SIG-M5 (cell line): ENCODE measurements around the gene PCSK2.

Experiments
- DNase-seq: peaks from one replicate; lab custom pipeline; 2025; lab: John Stamatoyannopoulos, UW

The PCSK2 gene

DNA sequence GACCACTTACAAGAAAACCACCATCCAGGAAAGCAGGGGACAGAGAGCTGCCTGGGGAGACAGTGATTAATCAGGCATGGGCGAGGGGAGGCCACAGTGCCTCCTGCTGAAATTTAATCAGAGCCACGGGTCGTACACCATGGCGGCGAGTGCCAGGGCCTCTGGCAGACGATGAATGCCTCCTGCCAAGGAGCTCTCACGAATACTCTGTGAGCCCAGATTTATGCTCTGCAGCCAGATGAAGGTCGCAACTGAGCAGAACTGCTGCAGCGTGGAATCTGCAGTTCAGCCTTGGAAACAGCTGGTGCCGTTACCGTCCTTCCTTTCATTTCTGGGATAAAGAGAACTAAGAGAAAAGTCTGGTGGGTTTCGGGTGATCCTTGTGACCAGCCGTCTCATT is 218.7 kb downstream of the PCSK2 start:
- DNase-seq, result no peak

DNA sequence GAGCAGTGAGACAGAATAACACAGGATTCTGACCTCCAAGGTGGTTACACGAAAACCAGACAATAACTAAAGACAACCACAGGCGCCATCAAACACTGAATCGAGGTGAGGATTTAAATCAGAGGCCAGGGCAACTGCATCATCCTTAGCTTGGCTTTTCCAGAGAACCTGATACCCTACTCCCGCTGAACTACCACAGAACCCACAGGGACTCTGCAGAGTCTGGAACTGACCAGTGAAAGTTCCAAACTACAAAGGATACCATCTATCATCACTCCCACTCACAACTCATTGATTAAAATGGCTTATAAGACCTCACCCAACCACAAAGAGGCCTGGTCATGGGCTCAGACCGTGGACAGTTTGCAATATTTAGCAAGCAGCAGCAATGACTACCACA is 219.3 kb downstream of the PCSK2 start:
- DNase-seq, result no peak

DNA sequence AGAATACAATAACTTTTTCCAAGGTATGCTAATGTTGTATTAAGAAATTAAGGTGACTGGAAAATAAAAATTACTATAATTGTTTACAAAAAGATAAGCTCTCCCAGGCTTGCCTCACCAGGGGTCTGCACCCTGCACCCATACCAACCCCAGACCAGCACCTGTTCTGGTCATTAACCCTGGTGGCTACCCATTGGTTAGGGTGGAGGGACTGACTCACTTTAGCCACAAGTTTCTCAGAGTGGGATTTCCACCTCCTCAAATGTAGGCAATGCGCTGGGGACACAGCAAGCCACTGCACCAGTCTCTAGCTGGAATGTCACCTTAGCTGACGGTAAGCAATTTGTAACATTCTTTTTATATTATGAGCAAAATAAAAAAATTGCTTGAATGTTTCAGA is 221.2 kb downstream of the PCSK2 start:
- no peak for DNase-seq

DNA sequence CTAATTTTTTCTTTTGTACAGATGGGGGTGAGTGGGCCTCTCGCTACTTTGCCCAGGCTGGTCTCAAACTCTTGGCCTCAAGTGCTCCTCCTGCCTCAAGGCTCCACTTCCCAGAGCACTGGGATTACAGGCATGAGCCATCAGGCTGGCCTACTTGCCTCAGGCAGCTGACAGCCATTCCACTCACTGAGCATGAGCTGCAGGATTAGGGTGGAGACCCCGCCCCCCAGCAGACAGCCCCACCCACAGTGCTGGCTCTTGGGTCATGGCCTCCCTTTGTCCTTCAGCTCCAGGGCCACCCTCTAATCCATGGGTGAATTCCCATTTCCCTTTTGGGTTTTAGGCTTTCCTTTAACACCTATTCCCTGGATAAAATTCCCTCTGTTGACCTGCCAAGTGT is 222.2 kb downstream of the PCSK2 start:
- no peak for DNase-seq

DNA sequence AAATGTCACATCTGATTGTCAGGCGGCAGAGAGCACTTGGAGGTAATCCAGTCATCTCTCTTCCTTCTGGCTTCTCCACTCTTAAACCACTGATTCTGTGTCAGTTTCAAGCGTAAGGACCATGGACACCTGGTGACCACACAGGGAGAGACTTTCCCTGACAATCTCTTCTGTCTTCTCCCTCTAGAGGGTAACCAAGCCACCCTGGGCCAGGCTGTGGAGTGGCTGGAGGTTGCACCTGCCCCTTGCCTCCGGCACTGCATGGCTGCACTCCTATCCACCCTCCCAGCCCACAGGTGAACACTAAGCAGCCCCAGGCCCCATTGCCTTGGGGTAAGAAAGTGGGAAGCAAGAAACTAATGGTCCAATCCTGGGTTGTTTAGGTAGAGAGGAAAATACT is 225.6 kb downstream of the PCSK2 start:
- DNase-seq, result no peak

DNA sequence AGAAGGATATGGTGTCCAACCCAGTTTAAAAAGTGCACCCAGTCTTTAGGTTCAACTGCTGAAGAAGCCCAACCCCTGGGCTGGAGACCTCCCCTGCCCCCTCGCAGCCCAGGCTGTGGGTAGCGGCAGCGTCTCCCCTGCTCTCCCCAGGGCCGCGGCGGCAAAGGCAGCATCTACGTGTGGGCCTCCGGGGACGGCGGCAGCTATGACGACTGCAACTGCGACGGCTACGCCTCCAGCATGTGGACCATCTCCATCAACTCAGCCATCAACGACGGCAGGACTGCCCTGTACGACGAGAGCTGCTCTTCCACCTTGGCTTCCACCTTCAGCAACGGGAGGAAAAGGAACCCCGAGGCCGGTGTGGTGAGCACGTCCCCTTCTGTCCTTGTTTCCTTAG is 226.8 kb downstream of the PCSK2 start:
- no peak for DNase-seq

DNA sequence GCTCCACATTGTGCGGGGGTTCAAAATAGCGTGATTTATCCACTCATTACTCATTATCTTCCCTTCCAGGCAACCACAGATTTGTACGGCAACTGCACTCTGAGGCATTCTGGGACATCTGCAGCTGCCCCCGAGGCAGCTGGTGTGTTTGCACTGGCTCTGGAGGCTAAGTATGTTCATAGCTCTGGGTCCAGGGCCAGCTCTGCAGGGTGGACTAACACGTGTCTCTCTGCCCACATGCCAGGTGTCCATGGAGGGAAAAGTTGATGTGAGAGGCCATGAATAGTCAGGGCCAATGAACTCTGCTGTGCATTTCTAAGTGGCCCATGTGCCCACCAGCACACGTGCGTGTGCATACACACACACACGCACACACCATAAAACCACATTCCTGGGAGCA is 229.4 kb downstream of the PCSK2 start:
- DNase-seq, result no peak

DNA sequence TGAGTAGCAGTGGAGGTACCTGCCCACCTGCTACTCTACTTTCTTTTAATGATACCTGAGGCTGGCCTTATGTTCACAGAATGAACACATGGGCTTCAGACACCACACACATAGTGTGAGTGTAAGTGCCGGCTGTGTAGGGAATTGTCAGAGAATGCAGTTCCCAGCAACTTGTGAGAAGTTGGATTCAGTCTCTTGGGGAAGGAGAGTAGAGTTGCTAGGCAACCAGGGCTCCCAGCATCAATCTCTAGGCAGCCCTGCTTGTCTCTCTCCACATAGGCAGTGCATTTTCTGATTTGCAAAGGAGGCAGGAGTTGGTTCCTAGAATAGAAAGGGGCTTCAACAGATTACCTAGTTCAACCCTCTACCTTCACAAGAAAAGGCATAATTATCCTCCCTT is 230.2 kb downstream of the PCSK2 start:
- no peak for DNase-seq

DNA sequence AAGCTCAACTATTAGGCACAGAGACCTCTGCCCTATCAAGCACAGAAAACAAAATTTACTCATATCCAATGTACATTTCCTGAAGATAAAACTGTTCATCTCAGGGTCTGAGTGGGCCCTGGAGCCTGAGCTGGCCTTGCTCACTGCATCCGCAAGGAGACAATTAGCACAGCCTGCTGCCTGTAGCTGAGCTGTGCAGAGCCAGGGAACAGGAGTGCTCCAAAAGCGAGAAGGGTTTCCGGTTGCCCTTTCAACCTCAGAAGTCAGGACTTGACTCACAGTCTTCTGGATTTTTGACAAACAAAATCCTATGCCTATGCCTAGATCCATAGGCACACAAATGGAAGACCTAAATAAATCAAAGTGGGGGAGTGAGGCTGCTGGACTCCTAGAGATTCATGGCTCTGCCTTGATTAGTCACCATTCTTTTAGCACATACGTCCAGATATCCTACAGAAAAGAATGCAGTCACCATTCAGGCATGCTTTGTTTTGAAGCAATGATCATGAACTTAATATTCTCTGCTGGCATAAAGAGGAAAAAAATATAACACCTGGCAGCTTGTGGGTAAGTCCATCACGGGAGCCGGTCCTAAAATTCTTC is 230.8 kb downstream of the PCSK2 start:
- DNase-seq, result no peak

DNA sequence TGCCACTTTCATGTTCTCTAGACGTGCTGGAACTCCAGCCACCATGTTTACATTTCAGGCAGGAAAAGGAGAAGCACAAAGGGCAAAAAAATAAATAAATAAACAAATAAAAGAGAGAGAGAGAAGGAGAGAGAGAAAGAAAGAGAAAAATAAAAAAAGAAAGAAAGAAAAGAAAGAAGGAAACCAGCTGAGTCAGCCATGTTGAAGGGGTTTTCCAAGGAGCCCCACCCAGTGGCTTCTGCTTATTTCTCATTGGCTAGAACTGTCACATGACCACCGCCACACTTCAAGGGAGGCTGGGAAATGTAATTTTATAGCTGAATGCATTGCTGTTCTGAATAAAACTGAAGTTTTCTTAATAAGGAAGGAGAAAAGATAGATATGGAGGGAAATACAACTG is 233.3 kb downstream of the PCSK2 start:
- DNase-seq, result no peak

DNA sequence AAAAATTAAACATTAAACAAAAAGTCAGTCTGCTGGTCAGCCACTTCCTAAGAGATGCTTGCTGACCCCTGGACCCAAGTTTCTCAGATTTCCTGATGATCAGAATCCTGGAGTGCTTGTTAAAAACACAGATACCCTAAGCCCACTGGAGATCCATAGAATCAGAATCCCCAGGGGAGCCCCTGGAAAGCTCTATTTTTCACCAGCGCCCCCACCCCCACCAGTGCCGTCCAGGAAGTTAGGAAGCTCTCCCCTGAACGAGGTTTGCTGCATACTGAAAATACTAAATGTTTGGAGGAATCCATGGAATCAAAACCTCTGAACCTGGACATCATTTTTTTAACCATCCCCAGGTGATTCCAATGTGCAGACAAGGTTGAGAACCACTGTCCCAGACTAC is 235.1 kb downstream of the PCSK2 start:
- DNase-seq, result no peak

DNA sequence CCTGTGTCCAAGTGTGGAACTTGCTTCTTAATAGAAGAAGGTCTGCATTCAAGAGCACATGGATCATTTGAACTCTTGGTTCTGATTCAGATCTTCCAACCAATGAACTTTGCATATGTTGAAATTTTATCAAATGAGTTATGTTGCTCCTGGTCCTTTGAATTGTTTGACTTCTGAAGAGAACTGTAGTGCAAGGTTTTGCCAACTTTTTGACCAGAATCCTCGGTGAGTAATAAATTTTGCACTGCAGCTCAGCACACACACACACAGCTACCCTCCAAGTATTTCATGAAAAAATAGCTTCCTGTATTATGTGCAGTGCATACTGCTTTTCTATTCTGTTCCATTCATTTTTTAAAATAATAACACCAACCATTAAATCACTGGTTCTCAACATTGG is 236.9 kb downstream of the PCSK2 start:
- DNase-seq, result no peak

DNA sequence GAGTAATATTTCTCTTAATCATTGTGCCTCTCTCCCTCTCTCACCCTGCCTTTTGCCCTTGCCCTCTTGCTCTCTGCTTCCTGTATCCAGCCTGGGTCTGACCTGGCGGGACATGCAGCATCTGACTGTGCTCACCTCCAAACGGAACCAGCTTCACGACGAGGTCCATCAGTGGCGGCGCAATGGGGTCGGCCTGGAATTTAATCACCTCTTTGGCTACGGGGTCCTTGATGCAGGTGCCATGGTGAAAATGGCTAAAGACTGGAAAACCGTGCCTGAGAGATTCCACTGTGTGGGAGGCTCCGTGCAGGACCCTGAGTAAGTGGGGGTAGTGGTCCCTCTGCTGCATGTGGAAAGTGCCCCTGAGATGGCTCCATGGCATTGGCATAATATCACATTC is 238.4 kb downstream of the PCSK2 start:
- DNase-seq, result no peak

DNA sequence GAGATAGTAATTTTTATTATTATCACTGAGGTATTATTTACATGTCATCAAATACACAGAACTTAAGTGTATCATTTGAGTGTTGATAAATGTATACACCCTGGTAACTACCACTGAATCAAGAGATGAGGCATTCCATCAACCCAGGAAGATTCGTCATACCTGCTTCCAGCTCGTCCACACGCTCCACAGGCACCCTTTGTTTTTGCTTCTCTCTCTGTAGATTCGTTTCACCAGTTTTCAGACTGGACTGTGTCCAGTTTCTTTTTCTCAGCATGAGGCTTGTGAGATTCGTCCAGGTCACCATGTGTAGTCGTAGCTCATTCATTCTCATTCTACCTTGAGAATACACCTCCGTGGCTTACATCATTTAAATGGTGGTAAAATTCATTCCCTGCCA is 239.8 kb downstream of the PCSK2 start:
- no peak for DNase-seq

DNA sequence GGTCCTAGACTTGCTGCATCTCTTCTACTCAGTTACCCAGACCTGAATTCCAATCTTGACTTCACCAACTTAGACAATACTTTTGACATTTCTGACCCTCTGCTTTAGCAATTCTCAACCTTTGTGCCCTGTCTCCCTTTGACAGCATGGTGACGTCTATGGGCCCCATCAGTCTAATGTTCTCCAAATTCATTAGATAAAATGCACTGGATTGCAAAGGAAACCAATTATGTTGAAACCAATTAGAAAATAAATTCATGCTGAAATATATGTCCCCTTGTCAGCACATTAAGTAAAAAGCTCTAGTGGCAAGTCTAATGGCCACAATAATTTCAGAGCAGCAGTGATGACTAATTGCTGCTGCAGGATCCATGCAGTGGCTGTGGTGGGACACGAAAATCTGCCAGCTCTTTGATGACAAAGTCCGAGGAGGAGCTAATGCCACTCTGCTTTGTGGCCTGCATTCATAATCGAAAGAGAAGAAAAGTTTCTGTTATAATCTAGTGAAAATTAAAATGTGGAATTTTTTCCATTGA is 240.3 kb downstream of the PCSK2 start:
- DNase-seq, result no peak

DNA sequence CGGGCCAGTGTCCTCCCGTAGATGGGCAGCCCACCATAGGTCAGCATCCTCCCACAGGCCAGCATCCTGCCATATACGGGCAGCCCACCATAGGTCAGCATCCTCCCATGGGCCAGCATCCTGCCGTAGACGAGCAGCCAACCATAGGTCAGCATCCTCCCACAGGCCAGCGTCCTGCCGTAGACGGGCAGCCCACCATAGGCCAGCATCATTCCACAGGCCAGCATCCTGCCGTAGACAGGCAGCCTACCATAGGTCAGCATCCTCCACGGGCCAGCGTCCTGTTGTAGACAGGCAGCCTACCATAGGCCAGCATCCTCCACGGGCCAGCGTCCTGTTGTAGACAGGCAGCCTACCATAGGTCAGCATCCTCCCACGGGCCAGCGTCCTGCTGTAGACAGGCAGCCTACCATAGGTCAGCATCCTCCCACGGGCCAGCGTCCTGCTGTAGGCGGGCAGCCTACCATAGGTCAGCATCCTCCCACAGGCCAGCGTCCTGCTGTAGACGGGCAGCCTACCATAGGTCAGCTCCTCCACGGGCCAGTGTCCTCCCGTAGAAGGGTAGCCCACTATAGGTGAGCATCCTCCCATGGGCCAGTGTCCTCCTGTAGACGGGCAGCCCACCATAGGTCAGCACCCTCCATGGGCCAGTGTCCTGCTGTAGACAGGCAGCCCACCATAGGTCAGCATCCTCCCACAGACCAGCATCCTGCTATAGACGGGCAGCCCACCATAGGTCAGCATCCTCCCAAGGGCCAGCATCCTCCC is 241.4 kb downstream of the PCSK2 start:
- no peak for DNase-seq

DNA sequence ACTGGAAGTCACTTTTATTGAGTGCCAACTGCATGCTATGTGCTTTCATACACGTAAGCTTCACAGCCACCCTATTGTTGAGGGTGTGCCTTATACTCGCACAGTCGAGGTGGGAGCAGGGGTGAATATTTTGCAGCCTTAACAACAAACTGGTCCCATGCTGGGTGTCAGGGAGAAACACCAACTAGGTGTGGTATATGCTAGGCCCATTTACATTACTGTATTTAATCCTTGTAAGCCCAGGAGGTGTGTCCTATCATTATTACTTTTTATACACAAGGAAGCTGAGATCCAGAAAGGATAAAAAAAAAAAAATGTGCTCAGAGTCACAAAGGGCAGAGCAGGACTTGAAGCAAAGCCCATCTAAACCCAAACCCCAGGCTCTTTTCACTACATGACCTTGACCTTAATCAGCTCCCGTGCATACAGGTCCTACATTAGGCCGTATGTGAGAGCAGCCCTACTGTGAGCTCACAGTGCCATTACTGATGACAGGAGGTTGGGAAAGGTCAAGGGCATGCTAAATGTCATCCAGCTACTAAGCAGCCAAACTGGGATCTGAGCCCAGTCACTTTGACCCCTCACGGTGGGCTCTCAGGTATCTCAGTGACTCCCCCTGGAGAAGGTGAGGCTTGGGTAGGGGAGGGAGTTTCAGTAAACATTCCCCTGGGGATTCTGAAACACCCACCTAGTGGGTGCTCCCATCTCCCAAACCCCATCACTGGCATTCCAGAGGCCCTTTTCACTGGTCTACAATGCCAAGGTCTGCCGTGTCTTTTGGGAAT is 242.6 kb downstream of the PCSK2 start:
- no peak for DNase-seq

DNA sequence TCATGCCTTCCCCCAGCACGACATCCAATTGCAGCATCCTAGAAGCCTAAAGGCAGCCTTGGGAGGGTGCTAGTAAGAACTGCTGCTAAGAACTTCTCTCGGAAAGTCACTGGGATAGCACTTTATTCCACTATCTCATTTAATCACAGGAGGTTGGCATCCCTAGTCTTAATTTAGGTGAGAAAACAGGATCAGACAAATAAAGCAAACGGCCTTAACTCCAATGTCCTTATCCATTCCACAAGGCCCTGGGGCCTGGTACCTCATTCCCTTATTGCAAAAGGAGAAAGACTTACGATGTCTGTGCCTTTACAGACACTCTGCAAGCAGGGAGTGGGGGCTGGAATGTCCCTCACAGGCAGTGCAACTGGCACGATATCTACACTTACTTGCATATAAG is 243.7 kb downstream of the PCSK2 start:
- DNase-seq, result no peak

DNA sequence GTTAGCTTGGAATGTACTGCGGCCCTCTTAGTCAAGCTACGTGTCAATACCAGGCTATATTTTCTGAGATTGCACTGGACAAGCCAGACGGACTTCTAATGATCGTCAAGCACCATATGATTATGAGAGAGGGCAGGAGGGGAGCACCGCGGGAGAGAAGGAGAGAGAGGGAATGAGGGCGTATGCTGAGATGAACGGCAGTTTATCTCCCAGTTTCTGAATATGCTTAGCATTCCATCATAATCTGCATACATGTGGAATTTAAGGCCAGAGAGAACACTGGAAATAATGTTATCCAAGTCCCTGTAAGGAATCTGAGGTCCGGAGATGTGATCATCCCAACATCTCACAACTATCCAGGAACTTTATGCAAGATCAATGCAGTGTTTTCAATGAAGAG is 244.1 kb downstream of the PCSK2 start:
- no peak for DNase-seq

DNA sequence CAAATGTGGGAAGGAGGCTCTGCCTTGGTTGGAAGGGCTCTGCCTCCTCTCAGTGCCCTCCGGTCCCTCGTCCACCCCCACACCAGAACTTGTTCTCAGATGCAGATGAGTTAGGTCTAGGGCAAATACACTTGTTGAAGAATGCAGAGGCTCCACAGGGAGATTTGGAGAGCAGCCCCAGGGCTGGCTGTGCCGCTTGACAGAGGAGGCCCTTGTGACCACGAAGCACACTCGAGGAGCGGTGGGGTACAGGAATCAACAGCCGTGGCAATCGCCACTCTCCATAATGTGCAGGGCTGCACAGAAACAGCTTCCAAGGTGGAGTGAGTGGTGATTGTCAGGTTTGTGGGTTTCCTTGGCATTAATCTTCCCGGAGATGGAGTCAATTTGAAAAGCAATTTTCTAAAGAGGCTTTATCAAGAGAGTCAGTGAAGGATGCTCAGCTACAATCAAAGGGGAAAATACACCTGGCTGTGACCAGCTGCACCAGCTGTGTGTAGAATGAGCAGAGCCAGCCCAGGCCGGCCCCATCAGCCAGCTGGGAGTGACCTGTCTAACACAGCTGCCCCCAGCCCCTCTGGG is 244.9 kb downstream of the PCSK2 start:
- DNase-seq, result no peak

DNA sequence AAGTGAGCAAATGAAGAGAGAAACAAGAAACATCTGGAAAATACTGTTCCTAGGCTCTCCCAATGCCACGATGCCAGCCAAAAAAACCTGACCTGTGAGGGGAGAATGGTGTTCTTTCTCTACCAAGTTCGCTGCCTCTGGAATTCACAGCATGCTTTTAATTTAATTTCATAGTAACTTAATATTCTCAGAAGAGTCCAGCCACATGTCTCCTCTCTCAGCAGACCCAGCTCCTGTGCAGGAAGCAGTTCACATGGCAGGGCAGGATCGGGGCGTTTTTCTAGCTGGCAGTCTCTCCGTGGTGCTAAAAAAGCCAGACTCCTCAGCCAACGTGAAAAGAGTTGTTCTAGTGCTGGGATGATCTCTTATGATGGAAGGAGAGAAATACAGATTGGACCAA is 246.8 kb downstream of the PCSK2 start:
- DNase-seq, result no peak

DNA sequence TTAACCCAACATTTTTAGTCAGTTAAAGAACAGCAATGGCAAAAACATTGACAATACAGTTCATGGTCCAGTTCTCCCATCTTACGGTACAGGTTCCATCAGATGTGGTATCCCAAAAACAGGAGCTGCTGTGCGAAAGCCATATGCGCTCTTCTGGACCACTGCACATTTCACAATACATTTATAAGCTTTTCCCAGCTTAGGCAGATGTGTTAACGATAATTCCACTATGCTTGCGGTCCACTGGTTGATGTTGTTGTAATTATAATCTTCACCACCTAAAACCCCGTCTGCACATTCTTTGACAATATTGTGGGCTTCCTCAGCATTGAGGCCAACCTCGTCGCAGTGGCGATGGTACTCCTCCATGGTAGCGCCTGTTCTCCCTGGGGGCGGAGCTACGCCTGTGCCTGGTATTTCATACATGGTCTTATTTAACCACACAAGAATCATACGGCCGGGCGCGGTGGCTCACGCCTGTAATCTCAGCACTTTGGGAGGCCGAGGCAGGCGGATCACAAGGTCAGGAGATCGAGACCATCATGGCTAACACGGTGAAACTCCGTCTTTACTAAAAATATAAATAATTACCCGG is 252.3 kb downstream of the PCSK2 start:
- DNase-seq, result no peak
